ENCODE measurements around the gene STIMATE.

- TF ChIP-seq SMC3 (conservative IDR thresholded peaks at IDR 0.05; ENCODE audit: poor library complexity) (no peak), EP300 (conservative IDR thresholded peaks at IDR 0.05; ENCODE audit: poor library complexity, severe bottlenecking) (no peak), REST (IDR thresholded peaks at IDR 0.05; ENCODE audit: borderline replicate concordance) (no peak), RAD21 (conservative IDR thresholded peaks at IDR 0.05) (no peak)
Measured at GRCh38 chr3:52791366-52791765, 106.0 kb downstream of the STIMATE start.

All from neural cell (in vitro differentiated cells).